Measurements from ENCODE around the gene CCR6.
"Not testable (repeated sequence)": the region's sequence is repeated elsewhere in the genome, so short reads cannot be mapped to it uniquely, and the experiment has no call there.

CCR6 gene

GRCh38 chr6:167122827-167123657 is at the start of gene CCR6:
Gene CCR6, plus strand, starts transcription at chr6:167123096. Its CDS starts 13,039 bp downstream, at chr6:167136135.
- DNase-seq (ENCODE audit: low spot score): no peak

GRCh38 chr6:167073679-167074274 is 49.1 kb upstream of the CCR6 start:
- DNase-seq (ENCODE audit: low spot score): no peak

GRCh38 chr6:167077241-167077932 is 45.5 kb upstream of the CCR6 start:
- DNase-seq (ENCODE audit: low spot score): no peak

GRCh38 chr6:167078745-167079144 is 44.2 kb upstream of the CCR6 start:
- no peak for DNase-seq (ENCODE audit: low spot score)

- no peak for DNase-seq (ENCODE audit: low spot score)
These were observed 43.0 kb upstream of the CCR6 start for GRCh38 chr6:167079853-167080297.

- no peak for DNase-seq (ENCODE audit: low spot score)
These were observed 35.0 kb upstream of the CCR6 start for GRCh38 chr6:167087857-167088354.

- DNase-seq (ENCODE audit: low spot score): not testable (repeated sequence)
These were observed 34.2 kb upstream of the CCR6 start for GRCh38 chr6:167088741-167089140.

- no peak for DNase-seq (ENCODE audit: low spot score)
These were observed 33.4 kb upstream of the CCR6 start for GRCh38 chr6:167089243-167090142.

GRCh38 chr6:167090171-167090570 is 32.7 kb upstream of the CCR6 start:
- no peak for DNase-seq (ENCODE audit: low spot score)

- no peak for DNase-seq (ENCODE audit: low spot score)
These were observed 31.7 kb upstream of the CCR6 start for GRCh38 chr6:167091026-167091804.

- DNase-seq (ENCODE audit: low spot score): no peak
These were observed 31.1 kb upstream of the CCR6 start for GRCh38 chr6:167091805-167092107.

GRCh38 chr6:167092672-167093339 is 30.1 kb upstream of the CCR6 start:
- DNase-seq (ENCODE audit: low spot score): no peak

GRCh38 chr6:167093406-167093921 is 29.4 kb upstream of the CCR6 start:
- no peak for DNase-seq (ENCODE audit: low spot score)

- no peak for DNase-seq (ENCODE audit: low spot score)
These were observed 28.9 kb upstream of the CCR6 start for GRCh38 chr6:167093922-167094432.

- DNase-seq (ENCODE audit: low spot score): no peak
These were observed 28.5 kb upstream of the CCR6 start for GRCh38 chr6:167094436-167094819.

- no peak for DNase-seq (ENCODE audit: low spot score)
These were observed 27.9 kb upstream of the CCR6 start for GRCh38 chr6:167094820-167095637.

GRCh38 chr6:167095888-167096287 is 27.0 kb upstream of the CCR6 start:
- DNase-seq (ENCODE audit: low spot score): no peak

GRCh38 chr6:167096991-167097390 is 25.9 kb upstream of the CCR6 start:
- DNase-seq (ENCODE audit: low spot score): no peak

- DNase-seq (ENCODE audit: low spot score): no peak
These were observed 25.1 kb upstream of the CCR6 start for GRCh38 chr6:167097770-167098169.
